CD4-positive, alpha-beta T cell treated with Interleukin-4 for 1 hour (primary cell): Measurements from ENCODE around the gene CNGA3.

Experiments used
- DNase-seq, 2 donors: peaks; one replicate each; pipeline ENCODE4 v3.0.0-alpha.2; 2020 to 2022

CNGA3 gene

DNA sequence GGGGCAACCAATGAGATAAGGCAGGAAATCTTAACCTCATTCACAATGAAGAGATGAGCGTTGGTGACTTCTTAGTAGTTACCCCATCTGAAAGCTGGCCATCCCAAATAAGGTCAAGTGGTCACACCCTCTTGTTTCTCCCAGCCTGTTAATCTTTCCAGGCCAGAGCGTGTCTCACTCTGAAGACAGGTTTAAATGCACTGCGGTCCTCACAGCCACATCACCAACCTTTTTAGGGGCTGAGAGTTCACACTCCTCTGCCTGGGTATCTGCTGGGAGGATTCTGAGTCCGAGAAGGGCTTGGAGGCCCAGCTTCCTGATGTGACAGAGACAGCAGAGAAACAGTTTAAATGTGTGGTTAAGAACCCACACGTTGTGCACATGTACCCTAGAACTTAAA lies 13.3 kb upstream of the CNGA3 start:
- DNase-seq = no peak

DNA sequence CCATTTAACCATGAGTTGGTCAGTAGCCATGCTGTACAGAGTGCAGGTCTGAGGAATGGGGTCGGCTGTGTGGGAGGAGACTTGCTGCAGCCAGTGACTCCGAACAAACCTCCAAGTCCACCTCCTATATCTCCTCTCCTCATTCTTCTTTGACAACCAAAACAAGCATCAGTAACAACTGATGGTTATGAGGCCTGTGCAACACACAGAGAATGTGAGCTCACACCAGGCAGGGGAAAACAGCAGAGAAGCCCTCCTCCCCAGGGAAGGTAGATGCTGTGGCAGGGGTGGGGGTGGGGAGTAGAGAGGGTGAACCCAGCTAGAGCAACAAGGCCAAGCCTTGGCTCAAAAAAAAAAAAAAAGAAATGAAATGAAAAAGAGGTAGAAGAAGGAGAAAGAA lies 12.3 kb upstream of the CNGA3 start:
- no peak for DNase-seq

DNA sequence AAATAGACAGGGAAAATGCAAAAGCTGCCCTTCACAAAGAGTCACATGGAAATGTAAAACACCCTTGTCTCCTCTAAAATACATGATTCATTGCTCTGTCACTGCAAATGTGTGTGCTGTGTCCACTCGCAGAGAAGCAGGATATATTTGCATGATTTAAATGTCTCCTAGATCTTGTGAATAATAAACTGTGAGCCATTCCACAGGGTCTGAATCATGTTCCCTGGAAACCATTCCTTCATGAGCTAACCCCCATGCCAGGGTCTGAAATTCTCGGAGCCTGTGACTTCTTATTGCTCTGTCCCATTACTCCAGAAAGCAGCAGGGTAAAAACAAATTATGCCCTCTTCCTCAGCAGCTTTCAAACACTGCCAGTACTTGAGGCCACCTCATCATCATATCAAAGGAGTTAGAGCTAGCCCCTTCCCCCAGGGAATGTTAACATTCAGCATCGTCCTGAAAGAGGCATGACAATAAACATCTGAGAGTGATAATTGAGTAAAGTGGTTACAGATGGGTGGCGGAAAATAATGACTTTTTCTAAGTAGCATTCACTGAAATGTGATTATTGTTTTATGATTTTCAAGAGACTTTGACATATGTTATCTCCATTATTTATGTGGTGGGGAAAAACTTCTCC lies 11.7 kb upstream of the CNGA3 start:
- no peak for DNase-seq

DNA sequence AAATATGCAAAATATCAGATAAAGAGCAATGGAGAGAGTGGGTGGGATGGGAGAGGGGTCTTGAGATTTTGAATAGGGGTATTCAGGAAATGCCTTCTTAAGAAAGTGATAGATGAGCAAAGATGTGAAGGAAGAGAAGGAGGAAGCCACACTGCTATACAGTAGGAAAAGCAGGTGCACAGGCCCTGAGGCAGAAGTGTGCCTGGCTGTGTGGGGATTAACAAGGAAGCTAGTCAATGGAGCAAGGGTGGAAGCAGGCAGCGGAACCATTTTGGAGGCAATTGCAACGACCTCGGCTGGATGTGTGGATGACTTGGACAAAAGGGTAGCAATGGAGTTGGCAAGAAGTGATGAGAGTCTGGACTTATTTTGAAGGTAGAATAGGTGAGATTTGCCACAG lies 11.0 kb upstream of the CNGA3 start:
- DNase-seq = no peak

DNA sequence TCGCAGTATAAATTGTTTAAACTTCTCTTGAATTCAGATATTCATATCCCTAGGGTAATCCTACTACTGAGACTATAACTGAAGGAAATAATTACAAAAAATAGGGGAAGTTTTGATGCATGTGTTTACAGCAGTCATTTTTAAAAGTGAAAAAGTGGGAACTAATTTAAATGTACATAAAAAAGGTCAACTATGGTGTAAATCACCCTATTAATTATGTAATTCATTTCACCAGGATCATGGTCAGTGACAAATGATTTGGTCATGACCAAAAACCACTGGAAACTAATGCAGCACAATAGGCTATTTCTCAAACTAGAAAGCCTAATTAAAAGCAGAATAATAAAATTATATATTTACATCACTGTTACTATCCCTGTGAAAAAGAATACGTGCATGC lies 5.0 kb upstream of the CNGA3 start:
- no peak for DNase-seq

DNA sequence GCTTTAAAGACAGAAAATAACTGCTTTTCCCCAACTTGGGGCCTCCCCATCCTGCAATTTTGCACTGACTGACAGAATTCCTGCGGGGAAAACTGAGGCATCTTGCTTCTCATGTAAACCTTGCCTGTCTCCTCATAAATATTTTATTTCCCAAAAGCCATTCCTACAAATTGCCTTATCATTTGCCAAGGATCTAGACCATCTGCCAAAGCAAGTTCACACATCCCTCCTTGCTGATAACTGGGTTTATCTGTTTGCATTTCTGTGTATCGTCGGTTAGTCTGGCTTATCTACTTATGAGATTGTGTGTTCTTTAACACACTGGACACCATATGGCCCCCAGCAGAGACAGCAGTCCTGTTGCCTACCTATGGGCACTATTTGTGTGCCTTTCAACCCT lies 3.0 kb upstream of the CNGA3 start:
- no peak for DNase-seq

DNA sequence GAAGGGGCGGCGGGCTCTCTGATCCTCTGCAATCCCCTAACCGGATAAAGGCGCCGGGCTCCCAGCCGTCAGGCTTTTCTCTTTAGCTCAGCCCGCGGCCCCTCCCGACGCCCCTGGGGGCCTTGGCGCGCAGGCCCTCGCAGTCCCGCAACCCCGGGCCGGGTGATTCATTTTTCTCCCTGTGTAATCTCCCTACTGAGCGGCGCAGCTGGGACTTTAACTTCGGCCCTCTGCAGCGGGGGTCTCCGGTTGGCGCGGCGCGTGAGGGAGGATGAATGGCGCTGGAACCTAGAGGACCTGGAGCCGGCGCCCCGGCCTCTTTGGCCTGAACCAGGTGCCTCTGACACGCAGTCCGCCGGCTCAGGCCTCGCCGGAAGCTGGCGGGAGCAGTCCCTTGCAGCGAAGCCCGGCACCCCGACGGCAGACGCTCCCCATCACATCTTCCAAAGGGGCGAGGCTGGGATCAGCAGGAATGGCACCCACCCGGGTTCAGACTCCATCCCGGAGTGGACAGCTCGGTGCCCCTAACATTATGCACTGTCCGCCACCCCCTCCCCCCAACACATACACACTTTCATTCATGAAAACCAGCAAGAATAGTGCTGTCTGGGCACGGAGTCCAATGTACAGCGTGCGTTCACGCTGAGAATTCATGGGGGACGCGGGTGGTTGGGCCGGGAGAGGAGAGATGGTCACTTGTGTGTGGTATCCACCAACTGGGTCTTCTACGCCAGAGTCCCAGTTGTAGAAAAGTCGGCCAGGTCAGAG lies 1.2 kb downstream of the CNGA3 start:
- DNase-seq = no peak

DNA sequence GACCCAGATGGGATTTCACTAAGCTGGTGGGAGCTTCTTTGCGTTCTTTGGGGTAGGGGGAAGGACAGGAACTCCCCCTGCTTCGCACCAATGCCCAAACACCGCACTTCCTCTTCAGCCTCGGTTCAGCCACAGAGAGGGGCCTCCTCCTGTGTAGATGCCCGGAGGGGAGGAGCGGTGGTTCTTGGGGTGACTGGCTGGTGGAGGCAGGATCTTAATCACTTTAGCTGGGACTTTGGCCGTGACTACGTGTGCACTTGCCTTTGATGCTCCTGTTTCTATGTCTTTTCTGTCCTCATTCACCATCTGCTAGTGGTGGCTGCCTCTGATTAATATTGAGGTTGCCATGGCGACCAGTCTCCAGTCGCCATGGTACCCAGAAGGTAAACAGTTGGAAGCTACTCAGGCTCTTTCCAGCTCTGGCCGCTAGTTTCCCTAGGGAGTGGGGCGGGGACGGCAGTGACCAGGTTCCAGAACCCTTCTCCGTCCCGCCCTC lies 1.9 kb downstream of the CNGA3 start:
- DNase-seq = no peak

DNA sequence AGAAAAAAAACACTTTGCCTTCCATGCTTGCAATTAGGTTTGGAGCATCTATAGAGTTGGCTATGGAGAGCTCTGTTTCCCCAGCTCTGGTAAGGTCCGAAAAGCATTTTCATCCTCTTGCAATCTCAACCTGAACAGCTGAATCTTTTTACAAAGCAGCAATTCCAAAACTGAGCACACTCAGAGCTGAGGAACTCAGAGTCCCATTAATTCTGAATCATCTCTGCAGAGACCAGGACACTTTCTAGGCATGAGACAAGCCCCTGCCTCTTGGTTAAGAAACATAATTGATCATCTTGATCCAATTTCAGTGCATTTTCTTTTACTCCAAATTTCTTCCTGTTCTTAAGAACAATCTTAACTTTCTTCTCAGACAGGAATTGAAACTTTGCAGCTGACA lies 4.2 kb downstream of the CNGA3 start:
- DNase-seq = no peak

DNA sequence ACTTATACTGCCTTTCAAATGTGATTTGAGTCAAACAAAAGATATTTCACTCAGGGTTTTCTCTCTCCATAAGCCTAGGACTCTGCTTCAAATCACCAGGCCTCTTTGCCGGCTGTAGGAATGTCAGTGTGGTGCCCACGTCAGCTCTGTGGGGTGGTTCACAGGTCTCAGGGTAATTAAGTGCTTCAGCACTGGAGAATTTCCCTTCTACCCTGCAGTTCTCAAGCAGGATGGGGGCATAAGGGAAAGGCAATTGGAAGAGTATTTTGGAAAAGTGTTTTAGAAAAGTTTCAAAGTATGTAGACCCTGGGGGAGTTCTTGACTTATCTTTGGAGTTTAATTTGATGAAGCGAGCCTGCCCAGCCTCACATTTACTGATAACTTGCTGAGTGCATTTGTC lies 9.6 kb downstream of the CNGA3 start:
- DNase-seq = no peak

DNA sequence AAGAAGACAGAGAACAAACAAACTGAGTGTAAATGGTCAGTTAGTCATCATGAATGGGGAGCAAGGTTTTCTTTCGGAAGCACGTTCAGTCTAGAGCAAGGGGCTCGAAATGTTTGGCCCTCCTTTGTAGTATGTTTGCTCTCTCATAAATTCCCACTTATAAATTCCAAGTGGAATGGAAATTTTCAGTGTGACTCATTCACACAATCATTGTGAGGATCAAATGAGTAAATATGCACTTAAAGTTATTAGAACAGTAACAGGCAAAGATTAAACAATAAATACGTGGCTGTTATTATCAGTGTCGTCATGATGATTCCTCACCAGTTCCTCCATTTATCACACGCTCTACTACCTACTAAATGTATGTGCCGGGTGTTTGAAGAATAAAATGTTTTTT lies 10.5 kb downstream of the CNGA3 start:
- DNase-seq = no peak

DNA sequence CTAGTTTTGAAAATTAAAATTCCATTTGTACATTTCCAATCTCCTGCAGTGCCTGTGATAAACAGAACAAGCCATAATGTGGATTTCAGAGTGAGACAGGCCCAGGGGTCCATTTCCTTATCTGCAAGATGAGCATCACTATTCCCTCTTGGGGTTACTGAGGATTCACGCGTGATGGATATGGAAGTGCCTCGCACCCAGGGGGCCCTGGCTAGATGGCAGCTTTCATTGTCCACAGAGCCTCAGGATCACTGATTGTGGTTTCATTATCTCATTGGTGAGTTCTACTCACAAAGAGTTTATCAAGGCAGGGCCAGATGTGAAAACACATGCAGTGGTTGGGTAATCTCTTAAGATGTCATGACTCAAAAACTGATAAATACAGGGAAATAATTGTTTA lies 11.6 kb downstream of the CNGA3 start:
- no peak for DNase-seq

DNA sequence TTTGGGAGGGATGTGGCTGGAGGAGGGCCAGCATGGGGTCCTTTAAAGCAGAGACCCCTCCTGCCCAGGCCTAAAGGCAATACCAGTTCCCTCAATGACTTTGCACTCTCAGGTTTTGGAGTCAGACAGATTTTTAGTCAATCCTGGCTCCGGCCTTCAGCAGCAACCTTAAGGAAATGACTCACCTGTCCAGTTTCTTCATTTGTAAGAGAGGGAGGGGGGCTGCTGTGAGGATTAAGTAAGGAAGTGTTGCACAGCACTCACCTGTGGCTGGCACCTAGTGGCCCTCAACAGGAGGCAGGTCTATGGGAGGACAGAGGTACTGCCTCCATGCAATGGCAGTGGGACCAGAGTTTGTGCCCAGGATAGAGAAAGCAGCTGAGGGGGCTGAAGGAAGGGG lies 13.7 kb downstream of the CNGA3 start:
- no peak for DNase-seq

DNA sequence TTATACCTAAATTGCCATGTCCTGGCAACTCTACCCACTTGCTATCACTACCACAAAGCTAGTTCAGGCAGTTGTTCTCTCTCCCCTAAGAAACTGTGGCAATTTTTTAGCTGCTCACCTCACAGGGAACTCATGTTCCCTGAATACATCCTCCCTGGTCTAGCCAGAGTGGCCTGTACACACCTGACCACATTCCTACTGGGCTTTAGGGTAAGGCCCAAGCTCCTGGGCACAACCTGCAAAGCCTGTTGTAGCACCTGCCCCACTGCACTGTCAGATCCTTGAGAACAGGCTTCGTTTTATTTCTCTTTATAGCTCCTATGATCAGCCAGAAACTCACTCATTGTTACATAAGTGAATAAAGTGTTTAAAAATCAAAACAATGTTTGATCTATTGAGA lies 21.5 kb downstream of the CNGA3 start:
- no peak for DNase-seq

DNA sequence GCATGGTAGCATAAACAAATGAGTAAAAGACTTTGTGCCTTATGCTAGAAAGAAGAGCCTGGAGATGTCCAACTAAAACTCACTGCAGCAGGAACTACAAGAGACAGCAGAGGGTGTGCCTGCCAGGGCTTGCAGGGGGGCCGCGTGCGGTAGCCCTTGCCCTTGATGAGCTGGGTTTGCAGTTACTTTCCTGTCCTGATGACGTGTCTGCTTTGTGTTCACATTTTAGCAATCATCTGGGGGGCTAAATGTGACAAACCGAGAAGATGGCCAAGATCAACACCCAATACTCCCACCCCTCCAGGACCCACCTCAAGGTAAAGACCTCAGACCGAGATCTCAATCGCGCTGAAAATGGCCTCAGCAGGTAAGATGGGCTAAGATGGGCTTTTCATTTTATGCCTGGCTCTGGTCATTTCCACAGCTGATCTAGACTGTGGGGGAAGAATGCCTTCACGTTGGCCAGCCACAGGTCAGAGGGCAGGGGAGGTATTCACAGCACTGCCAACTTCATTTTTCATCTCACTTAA lies 23.5 kb downstream of the CNGA3 start:
- DNase-seq = no peak

DNA sequence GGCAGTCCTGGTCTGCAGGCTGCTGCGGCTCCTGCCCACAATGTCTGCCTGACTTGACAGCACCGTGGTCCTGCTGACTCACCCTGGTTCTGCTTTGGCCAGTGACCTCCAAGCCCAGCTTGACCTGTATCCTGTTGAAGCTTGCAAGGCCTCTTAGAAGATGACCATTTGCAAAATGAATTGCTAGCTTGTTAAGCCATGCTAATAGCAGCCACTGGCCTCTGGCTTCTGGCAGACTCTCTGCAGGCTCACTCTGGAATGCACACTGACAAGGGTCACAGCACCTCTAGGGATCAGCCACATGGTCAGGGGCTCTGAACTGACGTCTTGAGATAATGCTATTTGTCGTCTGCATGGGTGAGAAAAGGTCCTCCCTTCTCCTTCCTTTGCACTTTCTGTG lies 25.9 kb downstream of the CNGA3 start:
- DNase-seq = no peak

DNA sequence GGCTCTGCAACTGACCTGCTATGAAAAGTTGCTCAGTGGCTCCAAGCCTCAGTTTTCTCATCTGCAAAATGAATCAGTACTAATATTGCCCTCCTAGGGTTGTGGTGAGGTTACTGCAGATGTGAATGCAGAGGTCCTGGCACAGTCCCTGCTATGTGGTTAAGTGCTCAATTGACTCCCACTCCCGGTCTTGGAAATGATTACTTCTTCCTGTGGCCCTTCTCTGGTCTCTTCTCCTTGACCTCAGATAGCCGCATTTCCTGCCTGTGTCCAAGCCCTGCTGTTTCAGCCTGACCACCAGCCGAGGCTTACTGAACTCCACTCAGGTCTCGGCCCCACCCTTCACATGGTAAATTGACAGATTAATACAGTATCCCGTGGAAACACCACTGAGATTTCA lies 26.3 kb downstream of the CNGA3 start:
- DNase-seq = no peak

DNA sequence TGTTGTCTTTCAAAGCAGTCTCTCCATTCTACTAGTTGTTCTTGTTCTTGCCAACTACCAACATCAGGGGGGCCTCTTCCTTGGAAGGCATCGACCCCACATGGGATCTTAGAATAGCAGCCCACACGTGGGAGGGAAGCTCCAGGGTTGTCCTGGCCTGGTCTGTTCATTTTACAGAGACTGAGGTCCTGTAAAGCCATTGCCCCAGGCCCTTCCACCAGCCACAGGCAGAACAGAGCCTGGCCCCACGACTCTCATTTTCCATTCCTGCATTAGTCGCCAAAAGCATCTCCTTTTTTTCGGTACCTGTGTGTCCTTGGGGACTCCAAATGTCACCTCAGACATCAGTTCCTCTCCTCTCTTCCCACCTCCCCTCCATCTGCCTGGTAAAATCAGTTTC lies 28.0 kb downstream of the CNGA3 start:
- DNase-seq = no peak

DNA sequence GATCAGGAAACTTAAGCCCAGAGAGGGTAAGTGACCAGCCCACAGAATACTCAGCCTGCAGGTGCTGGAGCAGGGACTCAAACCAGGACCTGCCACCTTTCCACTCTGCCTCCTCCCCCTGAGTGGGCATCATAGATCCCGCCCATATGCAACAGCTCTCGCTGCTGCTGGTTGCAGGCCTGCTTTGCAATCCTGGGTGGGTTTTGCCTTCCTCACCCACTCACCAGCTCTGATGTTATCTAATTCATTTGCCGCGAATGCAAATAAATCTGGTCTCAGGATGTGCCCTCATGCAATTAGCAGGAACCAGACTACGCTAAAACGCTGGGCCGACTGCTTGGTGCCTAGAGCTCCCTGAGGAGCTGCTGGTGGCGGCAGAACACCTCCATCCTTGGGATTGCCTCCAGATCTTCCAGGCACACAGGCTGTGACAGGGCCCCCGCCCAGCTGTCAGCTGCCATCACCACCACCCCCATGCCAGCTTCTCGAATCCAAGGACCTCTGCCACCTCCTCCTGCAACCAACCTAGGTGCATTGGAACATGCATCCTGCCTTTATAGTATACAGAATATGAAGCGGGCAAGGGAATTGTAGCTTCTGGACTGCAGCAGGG lies 28.8 kb downstream of the CNGA3 start:
- DNase-seq = no peak

DNA sequence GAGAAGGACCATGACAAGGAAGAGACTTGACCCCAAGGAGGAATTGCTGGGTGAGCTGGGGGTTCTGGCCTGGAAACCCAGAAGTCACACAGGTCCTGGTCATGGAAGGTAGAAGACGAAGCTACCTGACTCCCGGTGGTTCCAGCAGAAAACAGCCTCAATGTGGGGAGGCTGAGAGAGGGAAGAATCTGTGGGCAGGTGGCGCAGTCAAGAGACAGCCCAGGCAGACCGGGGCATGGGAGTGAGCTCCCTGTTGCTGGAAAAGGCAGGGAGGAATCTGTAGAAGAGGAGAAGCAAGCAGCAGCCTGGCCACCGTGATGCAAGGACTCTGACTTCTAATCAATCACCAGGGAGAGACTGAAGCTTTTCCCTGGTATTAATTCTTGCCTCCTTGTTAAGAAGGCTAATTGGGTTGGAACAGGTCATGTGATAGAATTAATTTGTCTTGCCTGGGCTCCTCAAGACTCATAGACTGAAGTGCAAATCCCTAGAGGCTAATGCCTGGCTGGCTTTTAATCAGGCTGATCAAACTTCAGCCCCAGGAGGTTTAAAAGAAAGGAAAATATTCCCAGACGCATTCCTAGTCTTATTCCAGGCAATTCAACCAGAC lies 30.1 kb downstream of the CNGA3 start:
- no peak for DNase-seq

DNA sequence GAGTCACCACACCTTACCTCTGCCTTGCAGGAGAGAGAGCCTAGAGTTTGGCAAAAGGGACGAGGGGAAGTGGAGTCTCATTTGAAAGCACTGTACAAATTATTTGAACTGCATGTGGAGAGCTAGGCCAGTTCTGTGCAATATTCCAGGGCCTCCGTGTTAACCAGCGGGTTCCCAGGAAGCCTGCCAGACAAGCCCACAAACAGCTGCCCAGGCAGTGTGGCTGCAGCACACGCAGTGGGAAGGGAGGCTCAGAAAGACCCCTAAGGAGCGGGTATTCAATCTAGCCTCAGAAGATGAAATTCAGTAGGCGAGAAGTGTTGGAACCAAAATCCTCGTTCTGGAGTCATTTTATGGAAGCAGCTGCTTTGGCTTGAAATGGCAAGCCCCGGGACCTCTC lies 30.7 kb downstream of the CNGA3 start:
- no peak for DNase-seq

DNA sequence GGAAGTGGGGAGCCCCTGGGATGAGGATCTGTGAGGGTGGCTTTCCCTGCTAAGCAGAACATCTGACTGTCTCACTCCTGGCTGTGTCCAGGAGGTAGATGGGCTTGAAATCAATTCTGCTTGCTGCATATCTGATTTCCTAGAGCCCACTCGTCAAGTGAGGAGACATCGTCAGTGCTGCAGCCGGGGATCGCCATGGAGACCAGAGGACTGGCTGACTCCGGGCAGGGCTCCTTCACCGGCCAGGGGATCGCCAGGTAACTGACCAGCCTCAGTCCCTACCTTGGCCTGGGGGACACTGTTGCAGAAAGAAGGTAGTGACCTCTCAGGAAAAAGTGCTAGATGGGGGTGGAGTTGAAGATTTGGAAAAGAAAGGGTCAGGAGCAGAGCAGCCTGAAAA lies 31.3 kb downstream of the CNGA3 start:
- no peak for DNase-seq

DNA sequence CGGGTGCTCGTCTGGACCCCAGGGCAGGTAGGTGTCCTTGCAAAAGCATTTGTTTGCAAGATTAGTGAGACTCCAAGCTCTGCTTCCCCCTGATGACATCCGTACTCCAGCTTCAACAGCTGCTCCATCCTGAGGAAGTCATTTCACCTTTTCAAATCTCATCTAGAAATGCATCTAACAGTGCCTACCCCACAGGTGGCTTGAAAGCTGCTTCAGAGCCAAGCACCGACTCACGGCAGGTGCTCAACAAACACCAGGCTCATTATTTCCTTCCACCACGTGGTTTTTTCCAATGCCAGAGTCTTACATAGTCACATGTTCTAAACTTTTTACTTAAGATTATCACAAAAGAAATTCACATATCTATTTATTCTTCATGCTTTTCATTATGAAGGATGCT lies 31.9 kb downstream of the CNGA3 start:
- no peak for DNase-seq

DNA sequence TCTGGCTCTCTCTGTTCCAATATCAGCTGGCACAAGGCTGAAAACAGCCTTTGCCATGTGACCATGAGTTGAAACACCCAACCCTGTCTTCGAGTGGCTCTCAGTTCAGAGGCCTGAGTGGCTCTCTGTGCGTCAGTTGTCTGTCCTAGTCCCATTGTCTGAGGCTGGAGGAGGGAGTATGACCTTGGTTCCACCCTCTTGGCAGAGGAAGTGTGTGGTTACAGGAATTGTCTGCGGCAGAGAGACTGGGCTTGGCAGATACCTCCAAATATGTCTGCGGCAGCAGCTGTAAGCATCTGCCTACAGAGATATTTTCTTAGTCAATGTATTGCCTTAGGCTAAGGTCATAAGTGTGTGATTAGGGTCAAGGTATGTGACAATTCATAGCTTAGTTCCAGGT lies 32.6 kb downstream of the CNGA3 start:
- DNase-seq = no peak
